Skin epidermis (tissue), 12 donors: ENCODE data around the gene KCNH1.

ENCODE experiments used
- H3K27ac ChIP-seq, 21 experiments: fragments of 200-600 bp; sonication (generic) in 11 of 21; one replicate each; pipeline ENCODE4 v1.5.0; 2020; ENCODE audit warnings: mild to moderate bottlenecking in 3 of 21, inconsistent platforms in 2 of 21, moderate library complexity in 2 of 21
- H3K4me3 ChIP-seq, 7 experiments: fragments of 200-600 bp; sonication (generic) in 2 of 7; one replicate each; pipeline ENCODE4 v1.5.0; 2020; ENCODE audit warnings: inconsistent platforms in 2 of 7, mild to moderate bottlenecking in 2 of 7, moderate library complexity in 1 of 7

Gene KCNH1

DNA sequence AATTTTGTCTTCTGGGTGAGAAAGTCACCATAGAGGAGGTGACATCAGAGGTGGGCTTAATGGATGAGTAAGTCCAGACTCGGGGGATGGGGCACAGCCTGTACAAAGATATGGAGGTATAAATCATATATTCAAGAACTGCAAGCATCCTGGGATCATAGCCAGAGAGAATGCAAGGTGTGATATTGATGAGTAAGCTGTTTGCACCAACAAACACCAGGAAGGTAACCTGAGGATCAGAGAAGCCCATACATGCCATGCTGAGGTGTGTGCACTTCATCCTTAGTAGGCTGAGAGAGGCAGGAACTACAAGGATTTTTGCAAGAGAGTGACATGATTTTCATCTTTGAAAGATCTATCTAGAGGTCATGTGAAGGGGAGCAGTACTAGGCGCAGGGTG is 498.8 kb downstream of the KCNH1 start:
- no peak overlapping the region for H3K27ac ChIP-seq
- no peak overlapping the region for H3K4me3 ChIP-seq

DNA sequence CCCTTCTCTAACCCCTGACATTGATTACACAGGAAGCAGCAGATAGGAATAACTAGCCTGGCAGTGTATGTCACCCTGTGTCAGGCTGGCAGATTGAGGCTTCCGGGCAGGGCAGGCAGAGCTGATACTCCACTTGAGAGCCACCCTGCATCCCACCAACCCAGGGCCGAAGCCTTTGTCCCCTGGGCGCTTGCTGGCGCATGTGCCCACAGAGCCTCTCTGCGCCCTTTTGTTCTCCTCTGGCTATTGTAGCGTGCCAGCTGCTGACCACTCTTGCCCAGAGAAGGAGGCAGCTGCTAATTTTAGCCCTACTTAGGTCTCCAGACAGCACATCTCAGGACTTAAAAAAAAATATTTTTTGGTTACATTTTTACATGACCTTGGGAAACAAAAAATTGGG is 500.3 kb downstream of the KCNH1 start:
- no peak overlapping the region for H3K4me3 ChIP-seq
- no peak overlapping the region for H3K27ac ChIP-seq

DNA sequence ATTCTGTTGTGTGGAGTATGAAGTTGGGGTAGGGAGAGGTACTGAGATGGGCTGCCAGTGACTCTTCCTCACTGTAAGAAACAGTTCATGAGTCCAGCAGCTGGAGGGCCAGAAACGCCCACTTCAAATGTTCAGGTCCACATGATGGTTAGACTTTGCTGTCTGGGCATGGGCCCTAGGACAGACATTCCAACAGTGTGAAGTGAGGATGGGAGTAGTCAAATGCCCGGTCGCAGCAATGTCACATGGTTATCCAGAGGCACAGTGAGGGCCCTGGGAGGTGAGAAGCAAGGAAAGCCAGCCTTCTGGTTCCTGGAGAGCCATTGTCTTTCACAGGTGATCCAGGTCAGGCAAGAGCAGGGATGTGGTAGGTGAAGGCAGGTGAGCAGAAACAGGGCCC is 500.8 kb downstream of the KCNH1 start:
- Histone ChIP-seq H3K27ac (no peak overlapping the region), H3K4me3 (no peak overlapping the region)

DNA sequence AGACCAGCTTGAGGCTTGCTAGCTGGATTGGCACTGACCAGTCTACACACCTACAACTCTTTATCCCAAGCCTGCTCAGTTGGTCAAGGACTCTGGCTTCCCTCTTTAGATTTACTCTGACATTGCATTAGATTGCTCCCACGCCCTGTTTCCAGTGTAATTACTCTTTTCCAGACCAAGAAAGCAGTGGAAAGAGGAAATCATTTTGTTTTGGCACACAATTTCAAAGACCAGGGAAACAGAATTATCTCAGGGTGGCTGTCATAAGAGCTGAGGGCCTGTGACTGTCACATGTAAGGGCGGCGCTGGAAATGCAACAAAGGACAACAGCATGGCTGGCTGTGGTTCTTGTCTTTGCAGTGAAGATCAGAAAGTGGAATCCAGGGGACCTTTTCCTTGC is 502.5 kb downstream of the KCNH1 start:
- Histone ChIP-seq H3K27ac (no peak overlapping the region), H3K4me3 (no peak overlapping the region)

DNA sequence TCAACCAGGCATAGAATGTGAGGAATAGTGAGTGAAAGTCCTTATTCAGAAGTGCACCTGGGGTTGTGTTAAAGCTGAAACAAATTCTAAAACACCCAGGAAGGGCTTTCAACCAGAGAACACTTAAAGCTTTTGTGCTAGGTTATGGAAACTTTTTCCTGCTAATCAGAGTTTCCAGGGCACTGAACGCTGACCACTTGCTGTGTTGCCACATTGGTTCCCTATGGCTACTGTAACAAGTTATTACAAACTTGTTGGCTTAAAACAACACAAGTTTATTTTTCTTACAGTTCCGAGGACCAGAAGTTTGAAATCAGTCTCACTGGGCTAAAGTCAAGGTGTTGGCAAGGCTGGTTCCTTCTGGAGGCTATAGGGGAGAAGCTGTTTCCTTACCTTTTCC is 504.7 kb downstream of the KCNH1 start:
- no peak overlapping the region for H3K4me3 ChIP-seq

DNA sequence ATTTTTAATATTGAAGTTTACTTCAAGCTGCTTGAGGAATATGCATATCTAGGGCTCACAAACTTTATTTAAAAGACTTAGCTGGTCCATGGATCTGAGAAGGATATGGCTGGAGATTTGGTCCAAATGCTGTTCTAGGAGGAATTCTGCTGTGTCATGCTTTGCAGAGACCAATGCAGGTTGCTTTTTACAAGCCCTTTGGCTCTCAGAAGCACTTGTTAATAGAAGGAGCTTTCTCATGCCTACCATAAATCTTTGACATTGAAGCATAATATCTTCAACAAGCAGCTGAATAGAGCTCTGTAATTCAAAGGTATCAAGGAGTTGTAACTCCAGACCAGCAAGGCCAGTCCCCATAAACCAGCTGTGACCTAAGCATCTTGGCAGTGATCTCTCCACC is 506.2 kb downstream of the KCNH1 start:
- Histone ChIP-seq H3K27ac (no peak overlapping the region), H3K4me3 (no peak overlapping the region)

More for the DNA sequence above, 504.7 kb downstream of the KCNH1 start:
- no peak overlapping the region for H3K27ac ChIP-seq
